ENCODE measurements around the gene TF. TPM values are rescaled to one million over a fixed set of nuclear protein-coding genes. Genes with fewer than 3 reads are reported as not detected.

The TF gene
- total RNA-seq, 4 donors from 2014 or later, result 1.9 to 8.8 (median 3.9) TPM

DNA sequence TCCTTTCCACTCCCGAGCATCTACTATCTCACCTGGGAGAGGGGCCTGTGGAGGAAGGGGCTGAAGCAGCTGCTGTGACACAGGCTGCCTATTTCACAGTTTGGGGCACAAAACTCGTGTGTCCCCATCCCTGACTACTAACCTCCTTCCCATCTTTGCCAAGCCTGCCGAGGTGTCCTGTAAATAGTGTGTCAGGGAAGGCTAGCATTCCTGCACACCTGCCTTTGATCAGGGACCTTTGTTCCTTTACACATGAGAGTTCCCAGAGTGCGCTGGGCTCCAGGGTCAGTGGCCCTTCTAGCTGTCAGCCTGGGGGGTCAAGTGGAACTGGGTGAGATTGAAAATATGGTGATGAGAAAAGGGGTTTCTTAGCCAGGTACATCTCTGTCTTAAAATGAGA lies 13.0 kb upstream of the TF start:
- intact Hi-C loops (cut with DNase I; ENCODE audit: low total_unique reads), result no loop called here
- WGBS, 2 donors, result 58 to 79% methylated on average over 4 of the region's 4 CpGs
- DNase-seq (ENCODE audit: low spot score in 2 of 2), result no peak

DNA sequence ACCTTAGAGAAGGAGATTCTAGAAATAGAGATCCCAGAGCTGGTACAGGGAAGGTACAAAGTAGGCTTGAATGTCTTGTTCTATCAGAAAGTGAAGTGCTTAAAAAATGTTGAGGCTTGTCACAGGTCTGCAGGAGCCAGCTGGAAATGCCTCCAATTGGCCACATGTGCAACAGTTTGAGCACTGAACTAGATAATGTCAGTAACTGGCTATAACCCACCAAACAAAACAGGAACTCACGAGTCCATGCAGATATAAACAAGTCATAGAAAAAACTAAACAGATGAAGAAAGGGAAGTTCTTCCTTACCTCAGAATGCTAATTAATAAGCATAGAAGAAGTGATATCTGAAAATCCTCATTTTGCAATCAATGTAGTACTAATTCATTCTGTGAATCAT lies 11.9 kb upstream of the TF start:
- TF ChIP-seq, protein P1, sequence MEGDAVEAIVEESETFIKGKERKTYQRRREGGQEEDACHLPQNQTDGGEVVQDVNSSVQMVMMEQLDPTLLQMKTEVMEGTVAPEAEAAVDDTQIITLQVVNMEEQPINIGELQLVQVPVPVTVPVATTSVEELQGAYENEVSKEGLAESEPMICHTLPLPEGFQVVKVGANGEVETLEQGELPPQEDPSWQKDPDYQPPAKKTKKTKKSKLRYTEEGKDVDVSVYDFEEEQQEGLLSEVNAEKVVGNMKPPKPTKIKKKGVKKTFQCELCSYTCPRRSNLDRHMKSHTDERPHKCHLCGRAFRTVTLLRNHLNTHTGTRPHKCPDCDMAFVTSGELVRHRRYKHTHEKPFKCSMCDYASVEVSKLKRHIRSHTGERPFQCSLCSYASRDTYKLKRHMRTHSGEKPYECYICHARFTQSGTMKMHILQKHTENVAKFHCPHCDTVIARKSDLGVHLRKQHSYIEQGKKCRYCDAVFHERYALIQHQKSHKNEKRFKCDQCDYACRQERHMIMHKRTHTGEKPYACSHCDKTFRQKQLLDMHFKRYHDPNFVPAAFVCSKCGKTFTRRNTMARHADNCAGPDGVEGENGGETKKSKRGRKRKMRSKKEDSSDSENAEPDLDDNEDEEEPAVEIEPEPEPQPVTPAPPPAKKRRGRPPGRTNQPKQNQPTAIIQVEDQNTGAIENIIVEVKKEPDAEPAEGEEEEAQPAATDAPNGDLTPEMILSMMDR (IDR thresholded peaks at IDR 0.05), result no peak
- TF ChIP-seq POLR2A (IDR thresholded peaks at IDR 0.05), result no peak
- no peak for DNase-seq (ENCODE audit: low spot score in 2 of 2)
- intact Hi-C loops (cut with DNase I; ENCODE audit: low total_unique reads), result no loop called here

More for the DNA sequence above, 13.0 kb upstream of the TF start:
- H3K4me3 ChIP-seq (ENCODE audit: low read depth, poor library complexity, severe bottlenecking), result no peak overlapping the region
- TF ChIP-seq, protein P1 (IDR thresholded peaks at IDR 0.05), result no peak
- no peak for TF ChIP-seq POLR2A (IDR thresholded peaks at IDR 0.05)

DNA sequence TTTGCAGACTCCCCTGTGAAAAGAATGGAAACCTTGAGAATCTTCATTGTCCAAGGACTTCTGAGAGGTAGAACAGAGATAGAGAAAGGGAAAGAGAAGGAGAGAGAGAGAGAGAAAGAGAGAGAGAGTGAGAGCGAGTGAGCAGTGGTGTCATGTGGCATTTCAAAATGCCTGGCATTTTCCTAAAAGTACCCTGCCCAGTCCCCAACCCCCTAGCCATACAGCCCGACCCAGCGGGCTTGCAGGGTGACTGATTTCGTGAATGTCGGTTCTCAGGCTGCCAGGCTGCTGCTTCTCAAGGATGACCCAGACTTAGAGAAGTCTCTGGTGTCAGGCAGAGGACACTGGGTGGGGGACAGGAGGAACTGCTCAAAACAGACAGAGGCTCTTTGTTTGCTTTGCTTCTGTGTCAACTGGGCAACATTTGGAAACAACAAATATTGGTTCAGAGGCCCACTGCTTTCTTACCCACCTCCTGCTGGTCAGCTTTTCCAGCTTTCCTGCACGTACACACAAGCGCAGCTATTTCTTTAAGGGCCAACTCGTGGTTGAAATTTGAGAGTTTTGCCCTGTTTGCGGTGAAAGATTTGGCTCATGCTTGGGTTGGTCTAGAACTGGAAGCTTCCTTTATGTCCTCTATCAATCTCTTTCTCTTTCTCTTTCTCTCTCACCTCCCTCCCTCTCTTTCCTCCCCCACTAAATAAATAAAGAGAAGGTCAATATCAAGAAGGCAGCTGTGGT lies 3.7 kb upstream of the TF start:
- 57 to 59% methylated on average over 9 of the region's 9 CpGs for WGBS, 2 donors
- intact Hi-C loops (cut with DNase I; ENCODE audit: low total_unique reads), result loop anchor here (5.0 kb wide), 1 partner anchor 505 kb away; no protein-coding TSS in a partner anchor

More for the DNA sequence above, 11.9 kb upstream of the TF start:
- no peak overlapping the region for H3K4me3 ChIP-seq (ENCODE audit: low read depth, poor library complexity, severe bottlenecking)
- 32 to 39% methylated on average over 1 of the region's 1 CpG for WGBS, 2 donors

DNA sequence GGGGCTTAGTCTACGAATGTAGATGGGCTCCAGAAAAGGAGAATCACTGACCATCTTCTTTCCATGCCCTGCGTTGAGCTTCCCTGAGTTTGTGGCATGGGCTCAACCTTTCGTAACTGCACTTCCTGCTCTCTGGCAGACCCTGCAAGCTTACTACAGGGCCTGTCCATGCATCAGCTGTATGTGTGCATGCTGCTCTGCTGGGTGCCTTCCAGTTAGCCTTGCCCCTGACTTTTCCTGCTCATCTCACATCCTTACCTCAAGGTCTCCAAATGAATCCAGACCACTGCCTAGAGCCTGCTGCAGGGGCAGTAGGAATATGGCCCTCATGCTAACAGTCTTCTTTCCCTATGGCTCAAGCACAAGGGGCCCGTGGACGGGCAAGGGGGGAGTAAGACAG lies 2.0 kb upstream of the TF start:
- DNase-seq (ENCODE audit: low spot score in 2 of 2), result no peak
- TF ChIP-seq, protein P1 (IDR thresholded peaks at IDR 0.05), result no peak
- no peak for TF ChIP-seq POLR2A (IDR thresholded peaks at IDR 0.05)
- intact Hi-C loops (cut with DNase I; ENCODE audit: low total_unique reads), result loop anchor here (5.0 kb wide), 1 partner anchor 503 kb away; no protein-coding TSS in a partner anchor
- no peak overlapping the region for H3K4me3 ChIP-seq (ENCODE audit: low read depth, poor library complexity, severe bottlenecking)
- 75 to 89% methylated on average over 5 of the region's 5 CpGs for WGBS, 2 donors

More for the DNA sequence above, 3.7 kb upstream of the TF start:
- H3K4me3 ChIP-seq (ENCODE audit: low read depth, poor library complexity, severe bottlenecking), result no peak overlapping the region
- TF ChIP-seq, protein P1 (IDR thresholded peaks at IDR 0.05), result no peak
- TF ChIP-seq POLR2A (IDR thresholded peaks at IDR 0.05), result no peak
- no peak for DNase-seq (ENCODE audit: low spot score in 2 of 2)

DNA sequence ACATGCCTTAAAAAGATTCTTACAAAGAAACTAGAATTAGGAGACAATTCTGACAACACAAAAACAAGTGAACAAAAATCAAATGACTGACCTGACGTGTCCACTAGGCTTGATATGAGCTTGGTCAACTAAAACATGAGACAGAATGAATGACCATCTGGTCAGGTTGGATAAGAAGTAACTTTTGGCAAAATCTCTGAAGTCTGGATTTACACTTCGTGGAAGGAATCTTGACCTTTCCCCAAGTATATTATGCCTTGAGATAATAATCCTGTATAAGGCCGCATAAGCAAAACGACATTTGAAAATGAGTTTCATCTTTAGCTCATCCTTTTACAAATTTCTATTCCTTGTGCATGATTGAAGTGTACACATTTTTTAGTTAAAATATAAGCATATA lies 1.1 kb upstream of the TF start:
- intact Hi-C loops (cut with DNase I; ENCODE audit: low total_unique reads), result no loop called here
- no peak overlapping the region for H3K4me3 ChIP-seq (ENCODE audit: low read depth, poor library complexity, severe bottlenecking)
- no peak for DNase-seq (ENCODE audit: low spot score in 2 of 2)
- 94 to 98% methylated on average over 4 of the region's 4 CpGs for WGBS, 2 donors
- TF ChIP-seq, protein P1 (IDR thresholded peaks at IDR 0.05), result no peak
- TF ChIP-seq POLR2A (IDR thresholded peaks at IDR 0.05), result no peak
